Right lung (tissue), 10 donors: Measurements from ENCODE around the gene SETDB2. TPM values are rescaled to one million over a fixed set of nuclear protein-coding genes. Genes with fewer than 3 reads are reported as not detected.

ENCODE experiments used
- DNase-seq, 2 donors: peaks; one replicate each; pipeline ENCODE4 v3.0.0-alpha.2; 2013
- long read RNA-seq, 8 donors: transcript quantifications; one replicate each; lab custom pipeline, GENCODE V29; 2026
- polyA plus RNA-seq, 5 donors: library from polyadenylated mRNA; unstranded; fragments of 120-200 nt; gene quantifications; one replicate each; pipeline versions ENCODE4 v1.2.1 to v1.2.3, GENCODE V29; 2013; ENCODE audit warnings: inconsistent platforms in 1 of 5, low replicate concordance in 1 of 5; ENCODE audit not compliant: insufficient read length in 5 of 5, insufficient read depth in 1 of 5

SETDB2 gene, protein sequence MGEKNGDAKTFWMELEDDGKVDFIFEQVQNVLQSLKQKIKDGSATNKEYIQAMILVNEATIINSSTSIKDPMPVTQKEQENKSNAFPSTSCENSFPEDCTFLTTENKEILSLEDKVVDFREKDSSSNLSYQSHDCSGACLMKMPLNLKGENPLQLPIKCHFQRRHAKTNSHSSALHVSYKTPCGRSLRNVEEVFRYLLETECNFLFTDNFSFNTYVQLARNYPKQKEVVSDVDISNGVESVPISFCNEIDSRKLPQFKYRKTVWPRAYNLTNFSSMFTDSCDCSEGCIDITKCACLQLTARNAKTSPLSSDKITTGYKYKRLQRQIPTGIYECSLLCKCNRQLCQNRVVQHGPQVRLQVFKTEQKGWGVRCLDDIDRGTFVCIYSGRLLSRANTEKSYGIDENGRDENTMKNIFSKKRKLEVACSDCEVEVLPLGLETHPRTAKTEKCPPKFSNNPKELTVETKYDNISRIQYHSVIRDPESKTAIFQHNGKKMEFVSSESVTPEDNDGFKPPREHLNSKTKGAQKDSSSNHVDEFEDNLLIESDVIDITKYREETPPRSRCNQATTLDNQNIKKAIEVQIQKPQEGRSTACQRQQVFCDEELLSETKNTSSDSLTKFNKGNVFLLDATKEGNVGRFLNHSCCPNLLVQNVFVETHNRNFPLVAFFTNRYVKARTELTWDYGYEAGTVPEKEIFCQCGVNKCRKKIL
- 10 to 100 TPM; 12.9 to 22.0 (median 19.8) TPM for polyA plus RNA-seq
- long read RNA-seq, donor 1: 0 reads
- long read RNA-seq, donor 2: 0 reads
- long read RNA-seq, donor 3: 0 reads
- long read RNA-seq, donor 4: 0 reads
- long read RNA-seq, donor 5, partial matches to known transcripts: 12 of 12 reads
- long read RNA-seq, donor 5, other reads (novel, unspliced or antisense): 0 of 12 reads
- long read RNA-seq, donor 6, partial matches to known transcripts: 8 of 8 reads
- long read RNA-seq, donor 6, other reads (novel, unspliced or antisense): 0 of 8 reads
- long read RNA-seq, donor 7, partial matches to known transcripts: 0 of 1 reads
- long read RNA-seq, donor 7, other reads (novel, unspliced or antisense): 0 of 1 reads
- long read RNA-seq, donor 8, full-length matches to known transcripts: 1 of 1 reads
- long read RNA-seq, donor 8, partial matches to known transcripts: 0 of 1 reads
- long read RNA-seq, donor 8, other reads (novel, unspliced or antisense): 0 of 1 reads

DNA sequence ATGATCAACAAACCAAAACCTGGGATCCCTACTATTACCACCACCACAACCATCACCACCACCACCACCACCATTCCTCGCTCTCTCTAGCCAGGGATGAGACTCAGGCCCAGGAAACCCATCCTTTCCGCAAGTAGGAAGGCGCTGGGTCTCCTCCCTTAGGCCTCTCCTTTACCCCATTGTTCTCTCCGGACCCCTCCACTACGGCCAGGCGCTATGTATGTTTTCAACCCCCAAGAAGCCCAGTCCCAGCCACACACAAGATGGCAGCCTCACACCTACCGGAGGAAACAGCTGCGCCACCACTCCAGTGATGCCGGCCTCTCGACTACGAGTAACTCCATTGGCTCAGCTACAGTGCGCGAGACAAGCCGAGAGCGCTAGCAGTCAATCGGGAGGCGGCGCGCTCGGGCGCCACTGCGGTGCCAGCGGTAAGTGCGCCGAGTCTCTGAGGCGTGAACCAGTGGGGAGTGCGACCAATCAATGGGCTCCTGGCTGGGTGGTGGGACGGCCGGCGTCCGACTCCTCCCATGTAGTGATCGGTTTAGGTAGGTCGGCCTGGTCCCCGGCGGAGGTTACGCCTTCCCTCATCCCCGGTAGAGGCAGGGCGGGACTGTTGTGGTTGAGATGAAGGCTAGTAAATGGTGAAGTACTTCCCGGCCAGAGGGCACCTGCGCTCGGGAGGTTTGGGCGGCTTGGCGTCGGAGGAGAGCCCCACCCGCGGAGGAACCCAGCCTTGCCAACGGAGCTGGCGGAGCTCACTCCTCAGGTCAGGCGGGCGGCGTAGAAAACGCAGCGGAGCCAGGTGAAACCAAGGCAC, at the start of gene SETDB2, which contains the start of gene CAB39L:
Gene SETDB2 (plus strand): TSS at position 571 of the 820 bp plus-strand sequence. CDS start 7,620 bp downstream, outside the sequence.
Gene CAB39L (minus strand): TSS at position 361 of the 820 bp plus-strand sequence. CDS start 61,154 bp downstream, outside the sequence.
- peak; percentile 98 for DNase-seq

DNA sequence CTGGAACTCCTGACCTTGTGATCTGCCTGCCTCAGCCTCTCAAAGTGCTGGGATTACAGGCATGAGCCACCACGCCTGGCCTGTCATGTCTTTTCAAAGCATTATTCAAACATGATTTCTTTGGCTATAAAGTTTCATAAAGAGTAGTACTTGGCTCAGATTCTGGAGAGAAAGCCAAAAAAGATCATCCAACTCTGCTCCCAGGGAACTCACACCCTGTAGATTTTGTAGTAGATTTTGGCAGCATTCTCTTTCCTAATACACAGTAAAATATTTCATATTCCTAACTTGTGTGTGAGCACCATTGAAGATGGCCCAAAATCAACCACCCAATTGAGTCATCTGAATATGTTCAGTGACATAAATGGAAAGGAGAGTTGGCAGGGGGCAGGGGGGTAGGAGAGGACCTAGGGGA, 48.6 kb upstream of the SETDB2 start:
- no peak for DNase-seq

DNA sequence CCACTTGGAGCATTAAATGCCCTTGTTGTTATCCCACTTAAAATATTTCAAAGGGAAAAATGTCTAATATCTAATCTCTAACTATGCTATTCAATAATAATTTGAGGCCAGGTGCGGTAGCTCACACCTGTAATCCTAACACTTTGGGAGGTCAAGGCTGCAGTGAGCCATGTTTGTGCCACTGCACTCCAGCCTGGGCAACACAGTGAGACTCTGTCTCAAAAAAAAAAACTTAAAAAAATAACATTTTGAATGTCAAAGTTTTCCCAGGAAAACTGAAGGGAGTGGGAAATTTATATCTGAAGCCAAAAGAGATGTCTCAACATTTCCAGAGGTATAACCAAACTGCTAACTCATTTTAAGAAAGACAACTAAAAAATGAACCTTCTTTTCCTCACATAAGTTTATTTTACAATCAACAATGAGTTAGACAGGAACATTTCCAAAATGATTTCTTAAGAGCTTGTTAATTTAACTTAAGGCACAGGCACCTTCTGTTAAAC, 48.1 kb upstream of the SETDB2 start:
- no peak for DNase-seq

DNA sequence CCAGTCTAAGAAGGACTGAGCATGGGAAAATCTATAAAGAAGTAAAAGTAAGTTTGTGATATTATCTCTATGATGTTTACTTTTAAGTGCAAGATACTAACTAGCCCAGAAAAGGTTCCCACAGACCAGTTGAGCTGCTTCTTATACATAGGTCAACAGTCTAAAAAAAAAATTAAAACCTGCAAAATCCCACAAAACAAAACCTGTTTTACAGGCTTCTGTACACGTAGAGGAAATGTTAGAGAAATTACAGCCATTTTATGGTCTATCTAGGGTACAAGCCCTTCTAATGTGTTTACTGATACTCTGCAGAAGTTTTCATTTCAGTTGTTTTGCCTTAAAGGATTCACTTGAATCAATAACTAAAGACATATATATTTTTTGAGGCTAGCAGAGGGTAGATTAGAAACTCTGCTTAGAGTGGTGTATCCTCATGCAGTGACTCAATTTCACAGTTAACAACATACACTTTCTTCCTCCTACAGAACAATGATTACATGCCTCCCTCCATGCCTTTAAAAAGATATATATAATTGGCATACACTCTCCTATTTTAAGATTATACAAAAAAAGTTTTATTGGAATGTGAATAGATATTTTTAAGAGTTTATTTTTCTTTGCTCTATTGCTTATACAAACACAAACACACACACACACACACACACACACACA, 44.1 kb upstream of the SETDB2 start:
- DNase-seq: peak in 1 of 2 donors; percentile 14

DNA sequence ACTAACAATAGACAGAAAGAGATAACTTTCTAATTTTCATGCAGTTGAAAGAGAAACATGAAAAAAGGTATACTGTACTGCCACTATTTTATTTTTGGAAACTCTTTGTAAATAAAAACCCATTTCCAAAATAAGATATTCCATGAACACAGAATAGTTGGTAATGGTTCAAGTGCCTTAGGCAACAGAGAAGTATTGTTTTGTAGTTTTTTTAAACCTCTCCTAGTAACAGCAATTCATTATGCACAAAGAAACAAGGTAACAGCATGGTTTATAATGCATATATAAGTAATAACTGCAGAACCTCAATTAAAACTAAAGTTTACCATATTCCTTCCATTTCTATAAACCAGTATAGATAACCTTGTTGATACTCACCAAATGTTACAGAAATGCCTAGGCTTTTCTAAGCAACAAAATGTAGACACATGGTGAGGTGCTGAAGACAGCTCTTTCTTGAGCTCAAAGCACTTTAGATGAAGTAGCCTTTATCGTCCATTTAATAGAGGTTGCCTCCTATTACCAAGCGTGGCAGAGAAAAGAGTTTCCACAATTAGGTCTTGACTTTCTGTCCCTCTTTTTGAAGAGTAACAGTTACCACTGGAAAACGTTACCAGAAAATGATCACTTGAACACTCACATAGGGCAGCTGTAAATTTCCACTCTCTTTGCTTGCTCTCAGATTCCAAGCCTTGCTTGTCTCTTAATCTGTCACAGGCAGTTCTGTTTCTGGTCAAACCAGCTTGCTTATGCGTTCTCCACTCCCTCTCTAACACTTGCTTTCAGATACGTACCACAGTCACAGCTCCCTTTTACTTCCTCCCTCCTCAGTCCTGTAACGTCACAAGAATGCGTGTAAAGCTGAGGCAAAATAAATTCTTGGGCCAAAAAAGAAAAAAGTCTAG, 43.1 kb upstream of the SETDB2 start:
- peak; percentile 57 to 68 for DNase-seq

DNA sequence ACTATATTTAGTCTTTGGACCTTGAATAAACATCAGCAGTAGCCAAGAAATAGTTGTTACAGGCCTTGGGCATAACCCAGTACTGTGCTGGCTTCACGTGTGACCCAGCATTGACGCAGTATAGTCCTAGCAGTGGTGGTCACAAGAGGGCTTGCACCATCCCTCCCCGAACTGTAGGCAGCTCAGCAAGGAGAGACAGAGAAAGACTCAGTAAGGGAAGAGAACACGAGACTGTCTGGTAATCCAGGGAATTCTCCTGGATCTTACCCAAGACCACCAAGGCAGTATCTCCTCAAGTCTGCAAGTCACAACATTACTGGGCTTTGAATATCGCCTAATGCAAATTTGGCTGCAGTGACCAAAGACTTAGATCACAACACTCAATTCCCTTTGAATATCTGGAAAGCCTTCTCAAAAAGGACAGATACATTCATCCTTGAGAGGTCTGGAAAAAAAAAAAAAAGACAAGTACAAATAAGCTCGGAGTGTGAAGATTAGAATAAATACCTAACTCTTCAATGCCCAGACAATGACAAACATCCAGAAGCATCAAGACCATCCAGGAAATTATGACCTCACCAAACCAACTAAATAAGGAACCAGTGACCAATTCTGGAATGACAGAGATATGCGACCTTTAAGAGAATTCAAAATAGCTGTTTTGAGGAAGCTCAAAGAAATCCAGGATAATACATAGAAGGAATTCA, 39.9 kb upstream of the SETDB2 start:
- no peak for DNase-seq

DNA sequence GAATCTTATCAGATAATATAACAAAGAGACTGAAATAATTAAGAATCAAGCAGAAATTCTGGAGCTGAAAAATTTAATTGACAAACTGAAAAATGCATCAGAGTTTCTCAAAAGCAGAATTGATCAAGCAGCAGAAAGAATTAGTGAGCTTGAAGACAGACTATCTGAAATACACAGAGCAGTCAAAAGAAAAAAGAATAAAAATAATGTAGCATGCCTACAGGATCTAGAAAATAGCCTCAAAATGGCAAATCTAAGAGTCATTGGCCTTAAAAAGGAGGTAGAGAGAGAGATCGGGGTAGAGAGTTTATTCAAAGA, 39.4 kb upstream of the SETDB2 start:
- DNase-seq: no peak

DNA sequence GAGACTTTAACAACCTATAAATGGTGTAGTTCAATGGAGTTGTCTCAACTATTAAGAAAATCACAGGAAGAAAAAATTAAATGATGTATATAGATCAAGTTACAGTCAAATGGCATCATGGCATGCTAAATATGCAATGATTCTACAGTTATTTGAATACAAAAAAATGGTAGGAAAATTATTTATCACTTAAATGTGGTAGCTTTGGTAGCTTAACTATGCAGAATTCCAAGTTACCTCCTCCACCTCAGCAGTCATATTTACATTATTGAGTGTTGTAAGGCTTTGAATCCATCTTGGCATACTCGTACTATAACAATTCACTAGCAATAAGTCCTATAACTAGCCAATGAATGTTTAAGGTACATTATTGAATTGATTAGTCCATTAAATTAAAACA, 37.0 kb upstream of the SETDB2 start:
- no peak for DNase-seq

DNA sequence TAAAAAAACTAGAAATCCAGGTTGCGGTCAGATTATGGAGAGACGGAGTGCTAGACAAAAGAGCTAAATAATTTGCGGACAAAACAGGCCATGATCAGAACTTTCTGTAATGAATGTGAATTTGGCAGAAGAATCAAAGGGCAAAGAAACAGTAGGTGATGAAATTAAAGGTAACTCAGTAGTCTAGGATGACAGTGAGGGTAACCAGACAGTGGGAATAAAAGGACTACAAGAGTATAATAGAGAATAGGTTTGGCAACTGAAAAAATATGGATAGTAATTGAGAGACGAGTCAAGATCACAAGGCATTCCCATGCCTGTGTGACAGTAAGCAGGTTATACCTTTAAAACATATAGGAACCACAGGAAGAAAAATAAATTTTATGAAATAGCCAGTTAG, 36.1 kb upstream of the SETDB2 start:
- no peak for DNase-seq

DNA sequence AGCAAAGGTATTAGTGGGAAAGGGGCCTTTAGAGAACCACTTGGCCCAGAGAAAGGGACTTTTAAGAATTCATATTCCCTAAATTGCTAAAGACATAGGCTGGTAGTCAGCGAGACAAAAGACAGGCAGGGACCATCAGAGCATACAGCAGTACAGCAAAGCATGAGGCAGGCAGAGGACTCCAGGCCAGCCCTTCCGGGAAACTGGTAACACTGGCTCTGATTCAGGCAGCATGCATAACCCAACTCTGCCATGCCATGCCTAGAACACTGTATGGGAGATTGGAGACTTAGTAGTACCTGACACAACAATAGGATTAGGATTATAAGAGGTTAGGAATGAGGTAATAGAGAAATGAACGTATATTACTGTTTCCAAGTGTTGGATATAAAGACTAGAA, 35.1 kb upstream of the SETDB2 start:
- no peak for DNase-seq

DNA sequence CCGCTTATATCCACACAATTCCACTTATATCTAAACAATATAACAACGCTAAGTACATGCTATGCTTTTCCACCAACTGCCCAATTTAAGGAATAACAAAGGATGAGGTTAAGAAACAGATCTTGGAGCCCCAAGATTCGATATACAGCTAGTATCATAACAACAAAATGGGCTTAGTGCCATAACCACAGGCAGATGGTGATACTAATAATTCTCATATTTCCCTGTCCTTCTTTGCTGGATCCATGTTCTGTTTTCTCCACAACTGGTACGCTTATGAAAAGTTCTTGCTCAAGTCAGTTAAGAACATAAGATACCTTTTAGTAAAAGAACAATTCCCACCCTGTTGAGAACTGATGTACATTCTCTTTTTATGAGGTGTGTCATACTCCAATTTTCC, 34.1 kb upstream of the SETDB2 start:
- no peak for DNase-seq

DNA sequence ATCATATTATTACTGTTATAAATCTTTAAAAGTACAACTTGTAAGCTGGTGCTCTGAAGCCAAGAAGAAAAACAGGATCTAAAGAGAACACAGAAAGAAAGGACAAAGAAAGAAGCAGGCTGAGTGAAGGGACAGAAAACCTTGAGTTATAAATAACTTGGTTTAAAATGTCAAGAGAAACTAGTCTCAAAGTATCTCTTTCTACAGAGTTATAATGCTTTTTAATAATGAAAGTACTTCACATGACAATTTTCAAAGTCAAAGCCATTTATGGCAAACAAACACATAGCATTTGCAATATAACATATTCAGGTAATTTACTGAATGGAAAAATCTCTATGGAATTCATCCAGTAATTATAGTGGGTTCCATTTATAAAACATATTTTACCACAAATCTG, 33.6 kb upstream of the SETDB2 start:
- no peak for DNase-seq

DNA sequence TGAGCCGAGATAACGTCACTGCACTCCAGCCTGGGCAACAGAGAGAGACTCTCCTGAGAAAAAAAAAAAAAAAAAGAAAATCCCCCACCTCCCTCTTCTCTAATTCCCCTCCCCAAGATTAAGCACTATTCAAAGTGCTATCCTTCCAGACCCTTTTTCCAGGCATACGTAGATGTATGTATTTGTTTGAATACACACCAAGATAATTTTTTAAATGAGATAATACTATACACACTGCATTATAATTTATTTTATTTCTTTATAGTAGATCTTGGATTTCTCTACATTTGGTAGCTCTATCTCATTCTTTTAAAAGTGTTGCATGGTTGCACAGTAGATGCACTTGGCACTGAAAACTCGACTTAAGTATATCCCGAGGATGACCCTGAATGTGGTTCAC, 32.7 kb upstream of the SETDB2 start:
- DNase-seq: no peak

DNA sequence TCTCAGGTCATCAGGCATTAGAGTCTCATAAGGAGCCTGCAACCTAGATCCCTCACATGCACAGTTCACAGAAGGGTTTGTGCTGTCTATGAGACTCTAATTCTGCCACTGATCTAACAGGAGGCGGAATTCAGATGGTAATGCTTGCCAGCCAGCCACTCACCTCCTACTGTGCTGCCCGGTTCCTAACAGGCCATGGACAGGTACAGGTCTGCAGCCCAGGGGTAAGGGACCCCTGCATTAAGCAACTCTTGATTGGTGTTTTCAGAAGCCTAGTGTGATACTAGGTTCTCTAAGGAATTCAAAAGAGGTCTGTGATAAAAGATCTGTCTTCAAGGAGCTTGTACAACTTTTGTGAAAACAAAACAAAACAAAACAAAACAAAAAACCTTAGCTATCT, 31.3 kb upstream of the SETDB2 start:
- DNase-seq: no peak

DNA sequence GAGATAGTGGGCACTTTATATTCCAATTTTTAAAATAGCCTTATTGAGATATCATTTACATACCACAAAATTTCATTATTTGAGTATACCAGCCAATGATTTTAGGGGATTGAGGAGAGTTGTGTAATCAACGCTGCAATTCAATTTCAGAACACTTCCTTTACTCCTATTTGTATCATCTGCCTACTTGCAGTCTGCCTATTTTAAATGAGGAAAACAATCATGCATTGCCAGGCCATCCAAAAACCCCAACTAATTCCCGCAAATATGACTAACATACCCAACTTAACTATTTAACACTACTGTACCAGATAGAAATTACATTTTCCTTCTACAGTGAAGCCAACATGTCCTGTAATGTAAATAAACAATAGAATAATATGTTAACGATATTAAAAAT, 26.9 kb upstream of the SETDB2 start:
- DNase-seq: no peak

DNA sequence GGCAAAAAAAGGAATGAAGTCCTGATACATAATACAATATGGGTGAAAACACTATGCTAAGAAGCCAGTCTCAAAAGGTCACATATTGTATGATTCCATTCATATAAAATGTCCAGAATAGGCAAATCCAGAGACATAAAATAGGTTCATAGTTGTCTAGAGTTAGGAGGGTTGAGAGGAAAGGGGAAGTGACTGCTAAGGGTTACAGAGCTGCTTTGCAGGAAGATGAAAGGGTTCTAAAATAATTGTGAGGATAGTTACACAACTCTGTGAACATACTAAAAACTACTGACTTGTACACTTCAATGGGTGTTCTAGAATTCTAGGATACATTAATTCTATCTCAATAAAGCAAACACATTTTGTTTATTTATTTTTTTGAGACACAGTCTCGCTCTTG, 25.9 kb upstream of the SETDB2 start:
- no peak for DNase-seq

DNA sequence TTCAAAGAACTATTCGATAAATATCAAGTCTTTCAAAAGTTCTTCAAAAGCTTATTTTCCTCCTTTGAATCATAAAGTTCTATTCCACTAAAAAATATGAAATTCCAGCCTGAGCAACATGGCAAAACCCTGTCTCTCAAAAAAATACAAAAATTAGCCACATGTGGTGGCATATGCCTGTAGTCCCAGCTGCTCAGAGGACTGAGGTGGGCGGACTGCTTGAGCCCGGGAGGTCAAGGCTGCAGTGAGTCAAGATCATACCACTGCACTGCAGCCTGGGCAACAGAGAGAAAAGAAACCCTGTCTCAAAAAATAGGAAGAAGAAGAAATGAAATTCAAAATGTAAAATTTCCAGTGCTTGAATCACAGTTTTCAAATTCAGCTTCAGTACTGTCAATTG, 24.8 kb upstream of the SETDB2 start:
- DNase-seq: no peak

DNA sequence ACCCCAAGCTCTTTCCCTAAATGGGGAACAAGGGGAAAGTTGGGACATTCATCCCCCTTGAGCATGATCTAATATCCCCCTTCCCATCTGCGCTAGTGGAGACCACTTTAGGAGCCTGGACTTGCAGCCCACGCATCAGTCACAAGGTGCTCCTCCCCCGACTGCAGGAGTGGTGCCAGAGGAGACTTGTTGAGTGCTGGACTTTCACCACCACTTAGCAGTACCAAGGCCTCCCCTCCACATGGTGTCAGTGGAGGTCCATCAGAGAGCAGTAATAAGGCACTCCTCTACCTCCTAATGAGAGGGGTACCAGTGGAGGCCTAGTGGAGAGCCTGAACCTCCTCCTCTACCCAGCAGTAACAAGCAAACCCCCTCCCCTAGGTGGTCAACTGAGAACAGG, 22.7 kb upstream of the SETDB2 start:
- DNase-seq: no peak
